T follicular helper cell (primary cell): ENCODE results near the gene COL4A2.
A peak's percentile ranks its signal among the peaks of the same experiment; 100 is the strongest.

Source experiments
- DNase-seq: peaks from one replicate; pipeline ENCODE4 v3.0.0-alpha.2; 2020; ENCODE audit warnings: low read depth

COL4A2 gene

GRCh38 chr13:110557610-110558305, 250.7 kb downstream of the COL4A2 start:
- DNase-seq, result no peak

GRCh38 chr13:110559429-110559943, 252.4 kb downstream of the COL4A2 start:
- DNase-seq, result no peak

GRCh38 chr13:110559986-110560385, 252.9 kb downstream of the COL4A2 start:
- DNase-seq, result no peak

- no peak for DNase-seq
These were observed 253.7 kb downstream of the COL4A2 start for GRCh38 chr13:110560601-110561343.

- peak; percentile 48 for DNase-seq
These were observed 254.4 kb downstream of the COL4A2 start, which contains the start of gene RAB20 for GRCh38 chr13:110561344-110562035. RAB20 (minus strand) TSS chr13:110561722; CDS start chr13:110561519, 203 bp downstream.

- DNase-seq, result no peak
These were observed 255.0 kb downstream of the COL4A2 start for GRCh38 chr13:110562036-110562597.
